HepG2 (cell line): ENCODE measurements around the gene ARRDC4.

Experiments used
- POLR2A ChIP-seq, 2 experiments: IDR thresholded peaks; 2 replicates each; pipeline ENCODE4 v1.6.1; 2011; ENCODE audit warnings: low read depth in 2 of 2, low read length in 2 of 2, mild to moderate bottlenecking in 1 of 2, moderate library complexity in 1 of 2; ENCODE audit not compliant: insufficient read depth in 1 of 2
- REST ChIP-seq, 2 experiments: IDR thresholded peaks; 2 replicates each; pipeline ENCODE4 v1.6.1; 2011 to 2012; ENCODE audit warnings: low read length in 2 of 2, borderline replicate concordance in 1 of 2, low read depth in 1 of 2, mild to moderate bottlenecking in 1 of 2, moderate library complexity in 1 of 2
- ZNF225 ChIP-seq: sonication (generic); formaldehyde crosslinking; IDR thresholded peaks from 2 replicates; pipeline ENCODE4 v1.4.0; 2020; ENCODE audit warnings: mild to moderate bottlenecking, missing genetic modification reagents
- ZNF562 ChIP-seq: sonication (generic); formaldehyde crosslinking; IDR thresholded peaks from 2 replicates; pipeline ENCODE4 v1.8.0; 2022; ENCODE audit warnings: missing genetic modification reagents, borderline replicate concordance

- no peak for TF ChIP-seq POLR2A (IDR thresholded peaks at IDR 0.05; ENCODE audit: insufficient read depth in 1 of 2, low read depth in 2 of 2, low read length in 2 of 2)
- TF ChIP-seq ZNF562 (CRISPR knock-in tag), result no peak
- no peak for TF ChIP-seq ZNF225 (CRISPR knock-in tag)
- TF ChIP-seq REST (IDR thresholded peaks at IDR 0.05; ENCODE audit: borderline replicate concordance in 1 of 2, low read depth in 1 of 2, low read length in 2 of 2), result no peak
Observed at GRCh38 chr15:97955529-97955928, 5.0 kb upstream of the ARRDC4 start.
